GM18870 (cell line): ENCODE results near the gene CDC23.
"Not testable (repeated sequence)": the region's sequence is repeated elsewhere in the genome, so short reads cannot be mapped to it uniquely, and the experiment has no call there.

Experiments used
- ATAC-seq: cut with Tn5 transposase; IDR thresholded peaks from one replicate; pipeline ENCODE4 v1.9.1; 2021; ENCODE audit warnings: moderate library complexity; ENCODE audit not compliant: unreplicated experiment

CDC23 gene

DNA sequence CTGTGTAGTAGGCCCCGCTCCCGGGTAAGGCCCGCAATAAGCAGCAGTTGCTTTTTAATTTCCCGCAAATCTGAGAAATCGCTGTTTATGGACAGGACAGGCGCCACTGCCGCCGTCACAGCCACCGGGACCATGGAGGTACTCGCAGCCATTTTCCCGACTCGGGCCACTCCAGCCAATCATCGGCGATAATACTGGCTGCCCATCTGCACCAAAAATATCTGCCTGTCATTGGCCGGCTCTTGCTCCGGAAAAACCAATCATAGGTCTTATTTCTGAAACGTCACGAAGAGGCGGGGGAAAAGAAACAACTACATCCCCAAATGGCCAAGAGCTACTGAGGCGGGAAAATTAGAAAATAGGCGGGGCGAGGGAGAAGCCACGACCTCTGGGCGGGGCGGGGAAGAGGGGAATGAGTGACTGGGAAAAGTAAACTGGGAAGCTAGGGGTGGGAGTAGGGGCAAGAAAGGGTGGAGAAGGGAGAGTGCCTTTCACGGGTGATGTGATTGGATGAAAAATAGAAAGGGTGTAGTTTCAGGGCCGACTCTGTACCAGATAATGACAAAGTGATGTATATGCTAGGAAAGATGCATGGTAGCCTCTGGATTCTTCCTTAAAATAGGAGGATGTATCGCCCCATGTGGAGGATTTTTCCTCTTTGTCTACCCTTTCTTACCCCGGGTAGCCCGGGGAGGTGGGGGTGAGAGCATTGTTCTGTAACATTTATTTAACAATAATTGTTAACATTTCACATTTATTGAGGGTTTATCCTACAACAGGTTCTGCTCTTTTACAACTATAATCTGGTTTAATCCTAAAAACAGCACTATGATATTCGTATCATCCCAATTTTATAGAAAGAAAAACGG lies at the start of gene CDC23:
Gene CDC23, minus strand, starts transcription at position 163 of the 869 bp plus-strand sequence. Its CDS starts 11 bp downstream, at position 152.
- ATAC-seq = peak; percentile 91

- ATAC-seq = no peak
Measured at GRCh38 chr5:138258704-138259292, 45.7 kb upstream of the CDC23 start.

- no peak for ATAC-seq
Measured at GRCh38 chr5:138257583-138257982, 44.5 kb upstream of the CDC23 start.

GRCh38 chr5:138252944-138253343 lies 39.8 kb upstream of the CDC23 start:
- no peak for ATAC-seq

DNA sequence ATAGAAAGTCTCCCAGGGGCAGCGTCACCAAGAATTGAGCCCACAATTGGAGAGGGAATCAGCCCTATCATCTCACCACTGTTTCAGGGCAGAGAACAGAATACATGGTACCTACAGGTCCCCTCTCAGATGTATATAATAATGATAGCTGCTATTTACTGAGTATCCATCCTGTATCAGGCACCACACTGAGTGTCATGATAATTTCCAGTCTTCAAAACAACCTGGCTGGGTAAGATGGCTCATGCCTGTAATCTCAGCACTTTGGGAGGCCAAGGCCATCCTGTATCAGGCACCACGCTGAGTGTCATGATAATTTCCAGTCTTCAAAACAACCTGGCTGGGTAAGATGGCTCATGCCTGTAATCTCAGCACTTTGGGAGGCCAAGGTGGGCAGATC lies 34.7 kb upstream of the CDC23 start:
- not testable (repeated sequence) for ATAC-seq

- ATAC-seq = no peak
Measured at GRCh38 chr5:138246822-138247221, 33.7 kb upstream of the CDC23 start.

- ATAC-seq = no peak
Measured at GRCh38 chr5:138246334-138246733, 33.2 kb upstream of the CDC23 start.

DNA sequence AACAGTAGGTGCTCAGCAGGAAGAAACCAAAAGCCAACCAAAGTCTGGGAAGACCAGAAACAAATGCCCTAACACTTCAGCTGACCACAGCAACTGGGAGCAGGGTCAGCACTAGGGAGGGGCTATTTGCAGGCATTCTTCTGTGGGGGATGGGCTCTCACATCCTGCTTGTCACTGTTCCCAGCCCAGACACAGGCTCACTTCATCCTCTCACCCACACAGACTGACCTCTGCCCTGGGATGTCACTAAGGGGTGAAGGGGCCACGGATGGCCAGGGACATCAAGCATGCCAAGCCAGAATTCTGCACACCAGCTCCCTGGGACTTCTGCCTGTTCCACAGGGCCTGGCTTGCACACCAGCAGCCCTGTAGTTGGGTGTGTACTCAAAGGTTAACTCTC lies 32.6 kb upstream of the CDC23 start:
- no peak for ATAC-seq

GRCh38 chr5:138243794-138244193 lies 30.7 kb upstream of the CDC23 start:
- no peak for ATAC-seq

DNA sequence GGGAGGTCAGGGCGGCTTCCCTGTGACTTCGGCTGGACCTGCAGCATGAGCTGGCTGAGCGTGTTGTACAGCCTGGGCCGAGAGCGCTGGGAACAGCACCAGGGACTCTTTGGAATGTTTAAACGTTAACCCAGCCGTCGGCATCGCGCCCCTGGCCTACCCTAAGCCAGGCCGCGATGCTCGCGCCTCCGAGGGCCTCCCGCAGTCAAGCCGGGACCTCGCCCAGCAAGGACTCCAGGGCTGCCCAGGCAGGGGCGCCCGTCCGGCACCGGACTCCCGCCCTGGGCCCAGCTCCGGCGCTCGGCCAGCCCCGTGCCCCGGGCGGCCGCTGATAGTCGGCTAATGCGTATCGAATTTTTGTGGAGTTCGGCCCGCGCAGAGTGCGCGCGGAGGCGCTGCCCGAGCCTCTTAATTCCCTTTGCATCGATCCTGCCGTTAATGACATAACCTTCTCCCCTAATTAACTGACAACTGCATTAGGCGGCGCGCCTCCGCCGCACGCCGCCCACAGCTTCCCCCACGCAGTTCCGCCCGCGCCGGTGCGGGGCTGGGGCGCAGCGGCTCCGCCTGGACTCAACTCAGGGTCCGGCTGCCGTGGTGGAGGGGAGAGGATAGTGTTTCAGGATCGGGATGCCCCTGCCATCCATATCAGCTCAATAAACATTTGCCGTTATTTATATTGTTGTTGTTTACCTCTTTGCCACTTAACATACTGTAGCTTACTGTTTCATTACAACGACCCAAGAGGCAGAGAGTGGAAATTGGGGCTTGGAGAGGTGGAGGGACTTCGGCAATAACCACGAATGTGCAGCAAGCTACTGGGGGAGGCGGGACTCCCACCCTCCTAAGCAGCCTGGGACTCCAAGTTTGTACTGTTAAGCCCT lies 28.8 kb upstream of the CDC23 start:
- ATAC-seq = no peak

DNA sequence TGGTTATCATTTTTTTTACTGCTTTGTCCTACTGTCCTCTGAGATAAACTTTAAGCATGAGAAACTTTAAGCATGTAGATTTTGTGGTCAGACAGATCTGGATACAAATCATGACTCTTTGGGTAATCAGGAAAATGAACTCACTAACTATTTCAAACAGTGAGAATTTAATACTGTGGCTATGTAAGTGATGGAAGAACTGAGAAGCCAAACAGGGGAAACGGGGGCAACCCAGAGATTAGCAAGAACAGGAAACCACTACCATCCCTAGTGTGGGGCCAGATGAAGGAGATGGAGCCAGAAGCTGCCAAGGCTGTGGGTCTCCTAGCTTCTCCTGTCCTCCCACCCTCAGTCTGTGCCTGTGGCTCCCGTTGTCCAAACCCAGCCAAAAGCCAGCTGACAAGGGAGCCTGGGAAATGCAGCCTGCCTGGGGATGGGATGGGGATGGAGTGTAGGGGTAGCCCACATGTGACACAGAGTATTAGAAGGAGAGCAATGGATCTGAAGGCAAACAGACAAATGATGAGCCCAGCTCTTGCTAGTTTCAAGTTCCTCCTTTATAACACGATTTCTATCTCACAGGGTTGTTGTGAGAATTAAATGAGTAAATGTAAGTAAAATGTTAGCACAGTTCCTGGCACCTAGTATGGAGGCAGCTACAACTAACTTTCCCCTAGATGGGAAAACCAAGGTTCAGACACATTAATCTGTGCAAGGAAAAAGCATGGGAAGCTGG lies 27.7 kb upstream of the CDC23 start:
- no peak for ATAC-seq

DNA sequence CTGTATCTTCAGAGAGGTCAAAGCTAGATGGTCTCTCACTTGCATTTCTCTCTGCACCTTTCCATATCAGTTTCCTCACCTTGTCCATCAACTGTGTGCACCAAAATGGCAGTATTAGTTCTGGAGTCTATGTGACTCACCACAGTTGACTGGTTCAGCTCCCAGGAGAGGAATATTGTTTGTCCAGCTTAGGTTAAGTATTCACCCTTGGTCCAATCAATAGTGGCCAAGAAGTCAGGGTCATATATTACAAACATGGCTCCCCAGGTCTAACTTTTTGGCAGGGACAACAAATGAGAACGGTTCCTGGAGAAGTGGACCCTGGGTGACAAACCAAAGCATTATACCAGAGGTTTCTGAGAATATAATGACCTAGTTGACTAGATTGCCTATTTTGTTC lies 24.9 kb upstream of the CDC23 start:
- ATAC-seq = no peak

- no peak for ATAC-seq
Measured at GRCh38 chr5:138234651-138235050, 21.5 kb upstream of the CDC23 start.

DNA sequence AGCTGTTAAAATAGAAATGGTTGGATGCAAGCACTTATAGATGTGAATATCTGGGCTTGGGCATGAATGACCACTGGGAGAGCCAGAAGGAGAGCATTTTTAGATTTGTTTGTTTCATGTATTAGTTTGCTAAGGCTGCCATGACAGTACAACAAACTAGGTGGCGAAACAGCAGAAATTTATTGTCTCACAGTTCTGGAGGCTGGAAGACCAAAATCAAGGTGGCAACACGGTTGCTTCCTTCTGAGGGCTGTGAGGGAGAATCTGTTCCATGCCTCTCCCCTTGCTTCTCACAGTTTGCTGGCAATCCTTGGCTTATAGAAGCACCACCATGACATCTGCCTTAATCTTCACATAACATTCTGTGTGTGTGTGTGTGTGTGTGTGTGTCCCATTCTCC lies 20.2 kb upstream of the CDC23 start:
- ATAC-seq = no peak

- ATAC-seq = no peak
Measured at GRCh38 chr5:138230981-138231589, 18.0 kb upstream of the CDC23 start.

DNA sequence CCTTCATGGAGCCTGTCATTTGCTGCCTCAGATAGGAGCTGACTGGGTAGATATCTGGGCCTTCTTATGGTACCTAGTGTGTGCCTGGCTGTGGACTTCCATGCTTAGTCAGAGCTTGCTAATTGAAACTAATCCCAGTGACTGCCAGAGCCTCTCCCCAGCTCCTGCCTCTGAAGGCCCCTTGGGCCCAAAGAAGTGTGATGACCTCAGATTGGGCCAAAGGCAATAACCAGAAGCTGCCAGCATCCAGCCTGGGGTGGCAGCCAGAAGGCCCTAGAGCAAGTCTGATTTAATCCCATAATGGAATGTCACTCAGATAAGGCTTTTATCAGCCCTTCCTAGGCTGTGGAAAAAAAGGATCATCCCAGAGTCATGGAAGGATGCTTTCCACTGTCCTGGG lies 17.1 kb upstream of the CDC23 start:
- ATAC-seq = no peak

DNA sequence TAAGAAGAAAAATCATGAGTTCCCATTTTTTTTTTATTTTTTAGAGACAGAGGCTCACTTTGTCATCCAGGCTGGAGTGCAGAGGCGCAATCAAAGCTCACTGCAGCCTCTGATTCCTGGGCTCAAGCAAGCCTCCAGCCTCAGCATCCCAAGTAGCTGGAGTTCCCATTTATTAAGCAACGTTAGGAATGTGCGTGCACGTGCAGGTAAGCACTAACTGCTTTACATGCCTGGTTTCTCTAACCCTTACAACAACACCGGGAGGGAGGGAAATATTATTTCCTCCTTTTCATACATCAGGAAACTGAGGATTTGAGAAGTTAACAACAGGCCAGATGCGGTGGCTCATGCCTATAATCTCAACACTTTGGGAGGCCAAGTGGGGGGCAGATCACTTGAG lies 16.3 kb upstream of the CDC23 start:
- ATAC-seq = no peak

GRCh38 chr5:138226910-138227309 lies 13.8 kb upstream of the CDC23 start:
- ATAC-seq = no peak

- ATAC-seq = no peak
Measured at GRCh38 chr5:138224712-138225111, 11.6 kb upstream of the CDC23 start.

DNA sequence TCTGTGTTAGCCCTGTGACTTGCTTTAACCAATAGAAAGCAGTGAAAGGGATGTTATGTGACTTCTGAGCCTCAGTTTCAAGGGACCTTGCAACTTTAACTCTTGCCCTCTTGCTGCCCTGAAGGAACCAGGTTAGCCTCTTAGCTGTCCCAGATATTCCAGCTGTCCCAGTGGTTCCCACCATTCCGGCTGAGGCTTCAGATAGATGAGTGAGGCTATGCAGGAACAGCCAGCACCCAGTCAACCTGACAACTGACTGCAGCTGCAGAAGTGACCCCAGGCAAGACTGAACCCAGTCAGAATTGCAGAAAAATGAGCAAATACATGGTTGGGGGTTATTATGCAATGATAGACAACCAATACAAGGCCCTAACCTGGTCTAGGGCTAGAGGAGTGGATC lies 10.4 kb upstream of the CDC23 start:
- no peak for ATAC-seq
